Stimulated activated CD8-positive, alpha-beta memory T cell treated with anti-CD3 and anti-CD28 coated beads, Interleukin-7, amount 100 ng/mL, for 48 hours (primary cell): ENCODE results near the gene JOSD1.

ENCODE experiments used
- DNase-seq, 2 donors: peaks; one replicate each; pipeline ENCODE4 v3.0.0-alpha.2; 2020; ENCODE audit warnings: low read depth in 1 of 2; ENCODE audit errors: extremely low read depth in 1 of 2

Gene JOSD1

GRCh38 chr22:38733724-38734381, 33.1 kb upstream of the JOSD1 start:
- DNase-seq = no peak

- DNase-seq = no peak
These were observed 32.6 kb upstream of the JOSD1 start for GRCh38 chr22:38733329-38733723.

- no peak for DNase-seq
These were observed 31.6 kb upstream of the JOSD1 start for GRCh38 chr22:38732251-38732815.

DNA sequence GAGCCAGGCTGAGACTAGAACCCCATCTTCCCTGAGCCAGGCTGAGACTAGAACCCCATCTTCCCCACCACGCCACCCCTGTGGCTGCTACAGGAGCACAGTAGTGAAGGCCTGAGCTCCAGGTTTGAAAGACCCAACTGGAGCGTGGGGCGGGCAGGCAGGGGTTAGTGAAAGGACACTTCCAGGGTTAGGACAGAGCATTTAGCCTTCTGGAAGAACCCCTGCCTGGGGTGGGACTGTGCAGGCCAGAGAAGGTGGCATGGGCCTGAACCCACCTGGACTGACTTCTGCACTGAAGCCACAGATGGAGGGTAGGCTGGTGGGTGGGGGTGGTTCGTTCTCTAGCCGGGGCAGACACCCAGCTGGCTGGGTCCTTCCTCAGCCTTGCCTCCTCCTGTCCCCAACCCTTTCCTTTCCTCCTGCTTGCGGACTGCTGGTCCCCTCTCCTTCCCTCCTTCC, 31.0 kb upstream of the JOSD1 start:
- DNase-seq = no peak

DNA sequence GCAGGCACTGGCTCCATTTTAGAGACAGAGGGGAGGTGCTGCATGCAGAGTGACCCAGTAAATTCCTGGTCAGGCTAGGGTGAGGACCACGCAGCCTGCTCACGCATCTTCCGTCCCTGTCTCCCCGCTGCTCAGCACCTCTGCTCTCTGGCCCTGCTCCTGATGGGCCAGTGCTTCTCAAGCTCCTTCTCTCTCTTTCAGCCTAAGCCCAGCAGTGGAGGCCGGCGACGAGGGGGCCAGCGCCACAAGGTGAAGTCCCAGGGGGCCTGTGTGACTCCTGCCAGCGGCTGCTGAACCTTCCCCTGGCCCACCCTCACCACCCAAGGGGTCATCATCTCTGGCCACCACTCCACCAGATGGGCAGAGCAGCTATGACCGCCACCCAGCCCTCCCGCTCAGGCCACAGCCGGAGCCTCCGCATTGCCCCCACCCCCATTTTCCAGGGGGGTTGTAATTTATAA, 29.7 kb upstream of the JOSD1 start:
- DNase-seq = no peak

- no peak for DNase-seq
These were observed 29.2 kb upstream of the JOSD1 start for GRCh38 chr22:38729946-38730345.

GRCh38 chr22:38728871-38729796, 28.4 kb upstream of the JOSD1 start:
- no peak for DNase-seq

- DNase-seq = no peak
These were observed 27.0 kb upstream of the JOSD1 start for GRCh38 chr22:38727530-38728451.

DNA sequence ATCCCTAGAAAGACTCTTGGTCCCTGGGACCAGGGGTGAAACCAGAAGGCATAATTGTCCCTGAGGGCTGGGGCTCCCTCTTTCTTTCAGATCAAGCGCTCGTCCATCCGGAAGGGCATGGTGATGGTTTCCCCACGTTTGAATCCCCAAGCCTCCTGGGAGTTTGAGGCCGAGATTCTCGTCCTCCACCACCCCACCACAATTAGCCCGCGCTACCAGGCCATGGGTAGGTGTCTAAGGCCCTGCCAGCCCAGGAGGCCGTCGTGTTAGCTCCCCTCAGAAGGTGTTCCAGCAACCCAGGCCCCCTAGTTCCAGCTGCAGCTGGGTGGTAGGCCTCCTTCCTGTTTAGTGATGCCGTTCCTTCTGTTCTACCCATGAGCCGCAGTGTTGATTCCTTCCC, 26.4 kb upstream of the JOSD1 start:
- no peak for DNase-seq

GRCh38 chr22:38725900-38726655, 25.3 kb upstream of the JOSD1 start:
- DNase-seq = no peak

DNA sequence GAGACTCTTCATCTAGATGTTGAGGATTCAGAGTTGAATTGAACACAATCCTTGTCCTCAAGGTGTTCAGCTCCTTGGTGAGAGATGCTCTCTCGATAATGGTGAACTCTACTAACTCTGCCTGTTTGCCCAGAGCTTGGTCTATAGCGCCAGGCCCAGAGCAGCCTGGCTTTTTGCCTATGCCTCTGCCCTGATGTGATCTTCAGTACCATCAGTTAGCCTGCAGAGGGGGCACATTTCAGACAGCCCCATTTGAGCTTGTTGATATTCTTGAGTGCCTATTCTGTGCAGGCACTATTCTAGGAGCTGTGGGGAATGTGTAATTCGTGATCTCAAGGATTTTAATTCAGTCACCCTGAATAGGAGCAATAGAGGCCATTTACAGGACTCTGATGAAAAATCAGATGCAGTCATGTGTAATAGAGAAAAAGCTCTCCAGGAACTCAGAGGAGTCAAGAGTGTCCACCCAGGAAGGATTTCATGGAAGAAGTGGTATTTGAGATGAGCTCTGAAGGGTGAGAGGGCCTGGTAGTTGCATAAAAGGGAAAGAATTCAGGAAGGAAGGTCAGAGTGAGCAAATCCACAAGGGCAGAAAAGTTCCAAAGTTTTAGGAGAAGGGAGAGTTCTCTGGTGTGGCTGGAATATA, 24.3 kb upstream of the JOSD1 start:
- no peak for DNase-seq

- DNase-seq = no peak
These were observed 23.4 kb upstream of the JOSD1 start for GRCh38 chr22:38724176-38724575.

DNA sequence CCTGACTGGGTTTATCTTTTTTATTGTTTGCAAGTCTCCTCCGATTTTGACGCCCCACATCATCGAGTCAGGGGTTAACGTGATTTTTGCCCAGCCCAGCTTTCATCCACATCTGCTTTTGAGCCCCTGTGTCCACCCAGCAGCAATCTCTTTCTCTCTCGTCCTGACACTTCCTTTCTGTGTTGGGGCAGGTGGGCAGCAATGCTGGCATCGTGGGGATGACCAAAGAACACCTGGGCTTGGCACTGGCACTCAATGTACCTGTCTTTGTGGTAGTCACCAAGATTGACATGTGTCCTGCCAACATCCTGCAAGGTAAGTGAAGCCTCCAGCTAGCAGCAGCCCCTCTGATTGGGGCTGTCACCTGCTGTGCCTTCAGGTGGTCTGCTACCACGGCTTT, 20.8 kb upstream of the JOSD1 start:
- no peak for DNase-seq

DNA sequence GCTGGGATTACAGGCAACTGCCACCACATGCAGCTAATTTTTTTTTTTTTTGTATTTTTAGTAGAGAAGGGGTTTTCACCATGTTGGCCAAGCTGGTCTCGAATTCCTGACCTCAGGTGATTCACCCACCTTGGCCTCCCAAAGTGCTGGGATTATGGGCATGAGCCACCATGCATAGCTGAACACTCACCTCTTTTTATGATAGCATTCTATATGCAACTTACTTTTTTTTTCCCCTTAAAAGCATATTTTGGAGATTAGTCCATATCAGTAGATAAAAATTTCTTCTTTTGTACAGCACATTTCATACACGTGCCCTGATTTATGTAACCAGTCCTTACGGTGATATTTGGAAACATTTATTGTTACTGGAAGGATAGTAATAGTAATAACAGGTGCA, 19.6 kb upstream of the JOSD1 start:
- DNase-seq = no peak

DNA sequence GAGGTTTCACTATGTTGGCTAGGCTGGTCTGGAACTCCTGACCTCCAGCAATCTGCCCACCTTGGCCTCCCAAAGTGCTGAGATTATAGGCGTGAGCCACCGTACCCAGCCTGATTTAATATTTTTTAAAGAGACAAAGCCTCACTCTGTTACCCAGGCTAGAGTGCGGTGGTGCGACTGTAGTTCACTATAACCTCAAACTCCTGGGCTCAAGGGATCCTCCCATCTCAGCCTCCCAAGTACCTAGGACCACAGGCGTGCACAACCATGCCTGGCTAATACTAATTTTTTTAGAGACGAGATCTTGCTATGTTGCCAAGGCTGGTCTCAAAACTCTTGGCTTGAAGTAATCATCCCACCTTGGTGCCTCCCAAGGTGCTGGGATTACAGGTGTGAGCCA, 18.5 kb upstream of the JOSD1 start:
- DNase-seq = no peak

- no peak for DNase-seq
These were observed 17.7 kb upstream of the JOSD1 start for GRCh38 chr22:38718414-38718813.

- no peak for DNase-seq
These were observed 16.5 kb upstream of the JOSD1 start for GRCh38 chr22:38717244-38717643.

DNA sequence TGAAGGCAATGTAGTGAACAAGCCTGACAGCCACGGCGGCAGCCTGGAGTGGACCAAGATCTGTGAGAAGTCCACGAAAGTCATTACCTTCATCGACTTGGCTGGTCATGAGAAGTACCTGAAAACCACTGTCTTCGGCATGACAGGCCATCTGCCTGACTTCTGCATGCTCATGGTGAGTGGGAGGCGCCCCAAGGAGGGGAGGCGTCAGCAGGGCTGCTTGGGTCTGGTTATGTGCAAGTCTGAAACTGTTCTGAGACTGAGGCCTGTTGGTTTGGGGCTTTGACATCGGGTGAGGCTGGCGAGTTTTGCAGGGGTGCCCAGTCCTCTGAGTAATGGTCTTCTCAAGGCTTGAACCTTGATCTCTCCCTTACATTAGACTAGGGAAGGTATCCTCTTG, 16.1 kb upstream of the JOSD1 start:
- no peak for DNase-seq

DNA sequence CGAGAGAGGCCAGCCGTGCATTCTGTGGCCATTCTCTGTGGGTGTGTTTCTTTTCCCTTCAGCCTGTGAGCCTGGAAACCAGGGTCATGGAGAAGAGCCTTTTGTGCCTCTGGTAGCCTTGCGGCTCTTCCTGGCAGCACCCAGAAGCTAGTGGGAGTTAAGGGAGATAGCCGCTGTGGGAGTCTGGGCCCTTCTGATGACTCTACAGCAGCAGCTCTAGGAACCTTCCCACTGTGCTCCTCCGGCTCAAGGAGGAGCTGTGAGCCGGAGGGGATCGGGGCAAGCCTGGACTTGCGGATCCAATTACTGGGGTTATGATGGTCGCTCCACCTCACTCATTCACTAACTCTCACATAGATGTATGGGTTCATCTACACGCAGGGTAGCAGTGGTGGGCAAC, 15.5 kb upstream of the JOSD1 start:
- DNase-seq = no peak

GRCh38 chr22:38715852-38716251, 15.1 kb upstream of the JOSD1 start:
- DNase-seq = no peak
